T follicular helper cell (primary cell): ENCODE data around the gene GALNT7.
A peak's percentile ranks its signal among the peaks of the same experiment; 100 is the strongest.
"Not testable (repeated sequence)": the region's sequence is repeated elsewhere in the genome, so short reads cannot be mapped to it uniquely, and the experiment has no call there.

Experiments
- DNase-seq: peaks from one replicate; pipeline ENCODE4 v3.0.0-alpha.2; 2020; ENCODE audit warnings: low read depth

Gene GALNT7

GRCh38 chr4:173167758-173168395, 734 bp upstream of the GALNT7 start:
- DNase-seq: no peak

DNA sequence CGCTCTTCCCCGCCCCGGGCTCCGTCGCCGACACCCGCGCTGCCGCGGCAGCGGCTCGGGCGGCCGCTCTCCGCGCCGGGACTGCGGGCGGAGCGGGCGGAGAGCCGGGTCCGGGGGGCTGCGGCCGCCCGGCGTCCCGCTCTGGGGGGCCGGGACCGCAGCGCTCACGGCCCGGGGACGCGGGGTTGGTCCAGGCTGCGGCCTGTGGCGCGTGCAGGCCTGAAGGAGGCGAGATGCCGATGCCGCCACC, 492 bp downstream of the GALNT7 start:
- no peak for DNase-seq

- DNase-seq: peak; percentile 31
Measured at GRCh38 chr4:173169428-173170181, 994 bp downstream of the GALNT7 start.

DNA sequence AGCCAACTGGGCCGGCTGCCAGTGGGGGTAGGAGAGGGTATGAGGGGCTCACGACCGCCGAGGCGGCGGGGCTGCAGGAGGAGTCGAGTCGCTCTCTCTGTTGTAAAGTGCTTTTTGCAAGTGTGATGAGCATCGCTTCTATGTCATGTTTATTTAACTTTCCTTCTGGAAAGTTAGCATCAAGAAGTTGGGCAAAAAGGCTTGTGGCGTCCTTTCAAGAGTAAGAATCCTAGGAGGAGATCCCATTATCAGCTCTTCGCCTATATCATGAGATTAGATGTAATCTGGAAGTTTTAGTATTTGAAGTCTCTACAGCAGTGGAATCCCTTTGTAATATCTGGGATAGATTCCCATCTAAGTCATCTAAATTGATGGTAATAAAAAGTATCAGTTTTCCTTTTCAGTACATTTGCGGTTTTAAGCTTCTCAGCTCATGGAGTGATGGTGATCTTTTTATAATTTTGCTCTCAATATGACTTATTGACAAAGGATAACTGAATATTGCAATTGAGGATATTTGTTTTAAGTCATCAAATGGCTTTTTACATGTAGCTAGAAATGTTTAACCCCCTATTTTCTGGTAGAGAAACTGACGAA, 1.7 kb downstream of the GALNT7 start:
- no peak for DNase-seq

DNA sequence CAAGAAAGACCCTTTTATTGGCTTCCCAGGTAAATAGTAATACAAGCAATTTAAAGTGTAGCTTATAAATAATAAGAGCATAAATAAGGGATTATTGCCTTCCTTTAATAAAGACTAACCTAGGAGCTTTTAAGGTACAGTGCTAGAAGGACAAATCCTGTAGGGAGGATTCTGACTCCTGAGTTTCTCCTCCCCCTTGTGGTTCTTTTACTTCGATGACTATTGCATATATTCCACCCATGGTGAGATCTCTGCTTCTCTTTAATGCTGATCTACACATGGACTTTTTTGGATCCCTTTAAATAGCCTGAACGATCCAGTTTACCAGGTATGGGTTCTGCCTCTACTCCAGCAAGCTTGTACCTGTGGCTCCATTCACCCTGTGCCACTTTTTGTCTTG, 2.5 kb downstream of the GALNT7 start:
- DNase-seq: no peak

DNA sequence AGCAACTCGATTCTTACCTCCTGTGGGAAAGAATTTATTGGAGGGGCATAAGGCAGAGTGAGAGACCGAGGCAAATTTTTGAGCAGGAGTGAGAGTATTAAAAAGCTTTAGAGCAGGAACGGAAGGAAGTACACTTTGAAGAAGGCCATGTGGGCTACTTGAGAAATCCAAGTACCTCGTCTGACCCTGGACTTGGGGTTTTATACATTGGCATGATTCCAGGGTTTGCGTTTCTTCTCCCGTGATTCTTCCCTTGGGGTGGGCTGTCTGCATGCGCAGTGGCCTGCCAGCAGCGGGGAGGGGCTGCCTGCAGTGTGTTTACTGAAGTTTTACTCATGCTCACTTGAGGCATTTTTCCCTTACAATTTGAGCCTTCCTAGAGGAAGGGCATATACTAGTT, 3.4 kb downstream of the GALNT7 start:
- no peak for DNase-seq

DNA sequence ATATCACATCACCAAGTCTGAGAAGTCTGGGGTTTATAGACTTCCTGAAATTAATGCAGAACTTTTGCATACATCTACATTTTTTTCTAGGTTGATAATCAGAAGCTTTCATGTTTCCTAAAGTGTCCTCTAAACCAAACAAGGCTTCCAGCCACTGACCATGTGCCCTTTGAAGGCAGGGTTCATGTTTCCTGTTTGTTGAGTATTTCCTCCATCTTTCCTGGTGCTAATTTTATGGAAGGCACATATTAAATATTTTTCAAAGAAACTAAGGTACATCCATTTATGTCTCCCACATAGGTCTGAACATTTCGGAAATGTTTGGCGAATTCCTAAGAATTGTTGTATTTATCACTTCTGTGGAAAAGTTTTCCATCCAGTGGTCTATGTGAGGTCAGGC, 5.6 kb downstream of the GALNT7 start:
- no peak for DNase-seq

GRCh38 chr4:173174594-173175012, 6.0 kb downstream of the GALNT7 start:
- no peak for DNase-seq

DNA sequence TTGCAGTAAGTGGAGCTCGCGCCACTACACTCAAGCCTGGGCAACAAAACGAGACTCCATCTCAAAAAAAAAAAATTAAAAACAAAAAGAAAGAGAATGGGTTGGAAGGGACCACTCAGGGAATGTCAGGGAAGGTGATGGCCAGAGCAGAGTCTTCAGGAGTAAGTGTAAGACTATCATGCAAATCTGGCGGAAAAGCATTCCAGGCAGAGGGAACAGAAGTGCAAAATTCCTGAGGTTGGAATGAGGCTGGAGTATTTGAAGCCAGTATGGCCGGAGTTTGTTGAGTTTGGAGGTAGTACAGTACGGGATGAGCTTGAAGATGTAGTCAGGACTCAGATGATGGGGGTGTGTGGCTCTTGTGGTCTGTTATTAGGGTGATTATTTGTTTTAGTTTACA, 7.4 kb downstream of the GALNT7 start:
- DNase-seq: no peak

DNA sequence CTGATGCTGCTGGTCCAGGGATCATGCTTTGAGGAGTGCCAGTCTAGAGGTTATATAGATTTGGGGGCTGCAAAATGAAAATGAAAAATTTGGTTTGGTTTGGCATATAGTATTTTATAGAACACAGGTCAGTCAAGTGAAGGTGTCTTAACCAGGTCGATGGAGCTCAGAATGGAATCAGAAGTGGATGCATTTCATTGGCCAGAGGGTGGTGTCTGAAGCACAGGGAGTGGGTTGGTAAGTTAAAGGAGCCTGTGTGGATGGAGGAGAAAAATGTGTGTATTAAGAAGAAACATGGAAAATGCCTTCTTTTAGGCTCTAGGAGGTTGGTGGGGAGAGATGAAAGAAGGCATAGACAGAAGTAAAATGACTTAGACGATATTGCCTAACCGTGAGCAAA, 8.6 kb downstream of the GALNT7 start:
- DNase-seq: no peak

GRCh38 chr4:173178144-173178543, 9.5 kb downstream of the GALNT7 start:
- DNase-seq: no peak

GRCh38 chr4:173181848-173182247, 13.2 kb downstream of the GALNT7 start:
- no peak for DNase-seq

DNA sequence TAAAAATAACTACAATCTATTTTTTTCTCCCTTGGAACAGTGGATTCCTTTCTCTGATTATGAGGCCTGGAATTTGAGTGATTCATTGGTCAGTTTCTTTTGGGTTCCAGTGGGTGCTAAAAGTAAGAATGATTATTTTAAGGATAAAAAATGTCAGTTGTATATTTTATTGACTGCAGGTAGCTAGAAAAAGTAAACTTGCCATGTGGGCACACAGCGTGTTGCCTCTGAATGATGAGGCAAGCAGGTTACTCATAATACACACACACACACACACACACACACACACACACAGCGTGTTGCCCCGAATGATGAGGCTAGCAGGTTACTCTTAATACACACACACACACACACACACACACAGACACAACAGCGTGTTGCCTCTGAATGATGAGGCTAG, 13.8 kb downstream of the GALNT7 start:
- no peak for DNase-seq

DNA sequence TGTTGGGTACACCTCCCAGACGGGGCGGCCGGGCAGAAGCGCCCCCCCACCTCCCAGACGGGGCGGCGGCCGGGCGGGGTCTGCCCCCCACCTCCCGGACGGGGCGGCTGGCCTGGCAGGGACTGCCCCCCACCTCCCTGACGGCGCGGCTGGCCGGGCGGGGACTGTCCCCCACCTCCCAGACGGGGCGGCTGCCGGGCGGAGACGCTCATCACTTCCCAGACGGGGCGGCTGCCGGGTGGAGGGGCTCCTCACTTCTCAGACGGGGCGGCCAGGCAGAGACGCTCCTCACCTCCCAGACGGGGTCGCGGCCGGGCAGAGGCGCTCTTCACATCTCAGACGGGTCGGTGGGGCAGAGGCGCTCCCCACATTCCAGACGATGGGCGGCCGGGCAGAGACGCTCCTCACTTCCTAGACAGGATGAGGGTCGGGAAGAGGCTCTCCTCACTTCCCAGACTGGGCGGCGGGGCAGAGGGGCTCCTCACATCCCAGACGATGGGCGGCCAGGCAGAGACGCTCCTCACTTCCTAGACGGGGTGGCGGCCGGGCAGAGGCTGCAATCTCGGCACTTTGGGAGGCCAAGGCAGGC, 15.1 kb downstream of the GALNT7 start:
- not testable (repeated sequence) for DNase-seq

DNA sequence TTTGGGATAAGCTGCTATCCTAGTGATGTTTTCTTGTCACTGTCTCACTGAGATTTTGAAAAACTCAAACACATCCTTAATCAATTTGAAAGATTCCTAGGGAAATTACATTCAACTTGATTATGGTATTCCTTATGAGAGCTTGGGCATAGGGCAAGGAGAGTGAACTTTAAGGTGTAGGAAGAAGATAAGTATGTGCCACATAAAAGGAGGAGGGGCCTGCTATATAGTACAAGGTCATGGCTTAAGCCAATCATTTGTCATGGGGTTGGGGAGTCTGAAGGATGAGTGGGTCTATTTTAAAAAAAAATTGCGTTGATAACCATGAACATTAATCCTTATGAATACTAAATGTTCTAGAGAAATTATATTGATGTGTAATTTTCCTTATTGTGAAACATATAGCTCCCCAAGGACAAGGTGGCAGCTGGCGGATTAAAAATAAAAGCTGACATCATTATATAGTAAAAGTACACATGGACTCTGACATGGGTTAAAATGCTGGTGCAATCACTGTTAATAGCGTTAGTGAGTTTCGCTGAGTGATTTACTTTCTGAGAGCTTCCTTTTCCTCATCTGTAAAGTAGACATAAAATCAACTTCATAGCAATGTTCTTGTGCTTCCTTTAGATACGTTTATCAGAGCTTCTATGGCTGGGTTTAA, 17.4 kb downstream of the GALNT7 start:
- no peak for DNase-seq

GRCh38 chr4:173187732-173188131, 19.1 kb downstream of the GALNT7 start:
- DNase-seq: no peak

DNA sequence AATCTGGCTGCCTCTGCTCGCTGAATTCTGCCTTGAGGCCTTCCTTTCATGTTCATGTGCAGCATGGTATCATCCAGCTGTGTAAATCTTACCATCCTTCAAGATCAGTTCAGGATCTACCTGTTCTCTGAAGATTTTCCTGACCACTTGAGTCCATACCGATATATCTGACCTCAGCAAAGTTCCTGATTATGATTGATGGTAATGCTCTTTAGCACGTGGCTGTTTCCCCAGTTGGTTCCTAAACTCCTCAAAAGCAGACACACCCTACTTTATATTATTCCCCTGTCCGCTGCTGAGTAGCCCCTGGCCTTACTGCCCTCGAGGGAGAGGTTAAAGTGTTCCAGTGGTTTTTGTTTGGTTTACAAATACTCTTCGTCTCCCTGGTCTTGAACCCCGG, 20.0 kb downstream of the GALNT7 start:
- no peak for DNase-seq

DNA sequence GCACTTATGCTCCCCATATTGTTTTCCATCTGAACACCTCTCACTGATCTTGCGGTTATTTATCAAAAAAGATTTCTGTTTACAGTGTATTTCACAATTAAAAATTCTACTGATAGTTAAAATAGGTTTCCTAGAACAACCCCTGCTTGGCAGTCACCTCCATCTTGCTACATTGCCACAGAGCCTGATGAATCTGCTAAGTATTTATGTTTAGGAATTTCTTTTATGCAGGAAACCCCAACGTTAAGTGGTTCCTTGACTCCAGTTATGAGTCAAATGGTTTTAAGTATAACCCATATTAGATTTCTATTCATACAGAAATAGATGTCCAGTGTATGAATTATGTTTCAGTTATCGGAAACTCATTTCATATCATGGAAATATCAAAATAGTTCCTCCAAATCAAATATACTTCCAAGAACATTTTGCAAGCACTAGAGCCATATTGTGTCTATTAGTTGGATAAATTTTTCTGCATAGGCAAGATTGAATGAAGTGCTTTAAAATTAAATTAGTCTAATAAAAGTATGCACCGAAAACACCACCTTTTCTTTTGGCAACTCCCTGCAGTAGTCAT, 20.6 kb downstream of the GALNT7 start:
- DNase-seq: no peak

GRCh38 chr4:173191623-173192041, 23.0 kb downstream of the GALNT7 start:
- DNase-seq: no peak

DNA sequence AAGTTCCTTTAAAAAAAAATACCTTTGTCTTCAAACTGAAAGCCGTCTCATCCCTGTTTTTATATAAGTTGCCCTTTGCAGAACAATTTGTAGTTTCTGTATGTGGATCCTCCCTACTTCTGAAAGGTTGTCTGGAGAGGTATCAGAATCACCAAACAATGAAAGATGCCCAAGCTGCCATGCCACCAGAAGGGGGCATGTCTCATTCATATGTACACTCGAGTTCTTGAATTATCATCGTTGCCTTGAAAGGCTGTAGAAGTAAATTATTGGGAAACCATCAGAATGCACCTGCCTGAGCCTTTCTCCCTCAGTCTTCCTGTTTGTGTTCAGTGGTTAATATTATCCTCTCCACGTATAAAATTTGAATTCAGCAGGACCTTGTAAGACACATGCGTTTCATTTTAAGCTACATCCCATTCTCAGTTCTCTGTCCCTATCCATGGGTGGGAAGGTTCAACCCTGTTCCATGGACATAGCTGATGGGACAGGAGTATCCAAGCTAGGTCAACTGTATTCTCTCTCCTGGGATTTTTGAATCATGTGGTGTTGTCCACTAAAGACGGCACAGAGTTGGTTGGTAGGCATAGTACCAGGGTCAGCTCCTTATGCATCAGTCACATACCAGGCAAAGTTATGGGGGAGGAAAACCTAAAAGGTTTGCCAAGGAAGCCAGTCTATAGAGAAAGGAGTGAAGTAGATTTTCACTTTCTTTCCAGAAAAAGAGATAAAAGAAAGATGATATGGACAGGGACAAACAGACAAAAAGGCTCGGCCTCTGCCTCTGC, 24.0 kb downstream of the GALNT7 start:
- DNase-seq: no peak

GRCh38 chr4:173194157-173194556, 25.5 kb downstream of the GALNT7 start:
- DNase-seq: no peak

DNA sequence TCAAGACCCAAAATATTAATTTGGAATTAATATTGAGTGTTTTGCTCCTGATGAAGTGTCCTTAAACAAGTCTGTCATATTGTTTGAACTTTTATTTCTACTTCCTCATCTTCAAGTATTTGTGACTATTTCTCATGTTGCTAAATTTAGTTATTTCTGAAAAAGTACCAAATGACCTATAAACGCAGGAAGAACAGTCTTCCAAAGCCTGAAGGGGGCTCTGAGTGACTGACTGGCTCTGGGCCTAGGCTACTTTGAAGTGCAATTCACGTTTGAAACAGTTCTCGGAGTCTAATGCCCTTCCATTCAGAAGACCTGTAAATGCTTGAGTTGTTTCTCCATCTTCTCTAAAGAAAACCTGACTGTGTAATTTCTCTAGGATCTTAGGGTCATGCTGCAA, 26.5 kb downstream of the GALNT7 start:
- no peak for DNase-seq
